Psoas muscle (tissue), 8 donors: Measurements from ENCODE around the gene HABP2. TPM values are rescaled to one million over a fixed set of nuclear protein-coding genes. Genes with fewer than 3 reads are reported as not detected.

ENCODE experiments used
- ATAC-seq, 4 donors: fragments of 200-7000 bp; cut with Tn5 transposase; one replicate each; pipeline ENCODE4 v1.9.1; 2020; ENCODE audit warnings: moderate library complexity in 3 of 4, mild to moderate bottlenecking in 2 of 4
- DNase-seq, 2 donors: peaks; one replicate each; pipeline ENCODE4 v3.0.0-alpha.2; 2020
- H3K27ac ChIP-seq: fragments of 200-600 bp; one replicate; pipeline ENCODE4 v1.8.0; 2022
- H3K27me3 ChIP-seq, 3 donors: fragments of 200-600 bp in 1 of 3; one replicate each; pipeline versions ENCODE4 v1.6.1 to v1.8.0; 2013 to 2022; ENCODE audit warnings: low read length in 2 of 3, mild to moderate bottlenecking in 2 of 3, moderate library complexity in 1 of 3; ENCODE audit not compliant: insufficient read depth in 3 of 3
- H3K36me3 ChIP-seq, 2 donors: fragments of 200-600 bp in 1 of 2; one replicate each; pipeline versions ENCODE4 v1.6.1 to v1.8.0; 2013 to 2022; ENCODE audit warnings: low read depth in 1 of 2, mild to moderate bottlenecking in 1 of 2, moderate library complexity in 1 of 2; ENCODE audit not compliant: insufficient read depth in 1 of 2
- H3K4me1 ChIP-seq: fragments of 200-600 bp; one replicate; pipeline ENCODE4 v1.8.0; 2022
- H3K4me3 ChIP-seq: fragments of 200-600 bp; one replicate; pipeline ENCODE4 v1.8.0; 2022; ENCODE audit warnings: mild to moderate bottlenecking
- H3K9me3 ChIP-seq: fragments of 200-600 bp; one replicate; pipeline ENCODE4 v1.8.0; 2022
- CTCF ChIP-seq: fragments of 200-600 bp; IDR thresholded peaks from one replicate; pipeline ENCODE4 v1.8.0; 2022; ENCODE audit warnings: antibody characterized with exemption
- WGBS, 3 donors: extraction: QIAGEN DNeasy Blood & Tissue Kit; methylation state at CpG; one replicate each; pipeline versions ENCODE4 v1.1.6 to v1.1.7; 2013; 5-methylcytosine and 5-hydroxymethylcytosine counted together
- intact Hi-C, 2 donors: fragments of 100-400 bp; cut with DNase I; formaldehyde crosslinking; loops; one replicate each; pipeline versions ENCODE4 v1.11.0 to v1.14.2; 2022
- polyA plus RNA-seq, 3 donors: library from polyadenylated mRNA; stranded (reverse); fragments of 200-250 nt; gene quantifications; one replicate each; pipeline ENCODE4 v1.2.3, GENCODE V29; 2013
- total RNA-seq, 4 donors: library from RNA; stranded (reverse); fragmentation: NEBNext Ultra II Directional in 2 of 4; extraction: Animal tissue kit (Norgen Biotek cat#: 25700) in 2 of 4; gene quantifications; one replicate each; pipeline versions ENCODE4 v1.2.1 to v1.2.4, GENCODE V29; 2021 to 2023
- donor health status: healthy with polysubstance abuse.
- donor health status: DM: no; HTN: no; CAD: no; lungs with moderate emphysema.
- donor health status: Bipolar disorder and iron deficiency.
- donor health status: healthy.
- donor health status: DM: yes; HTN: yes; CAD: no.
- donor health status: DM: no; HTN: no; CAD: no.
- donor health status: DM: no; HTN: no; CAD: no.
- donor health status: DM: yes; HTN: yes; CAD: no.

HABP2 gene
- total and polyA plus RNA-seq, 7 donors: 0.01 to 0.16 (median 0.13) TPM; not detected in 2

DNA sequence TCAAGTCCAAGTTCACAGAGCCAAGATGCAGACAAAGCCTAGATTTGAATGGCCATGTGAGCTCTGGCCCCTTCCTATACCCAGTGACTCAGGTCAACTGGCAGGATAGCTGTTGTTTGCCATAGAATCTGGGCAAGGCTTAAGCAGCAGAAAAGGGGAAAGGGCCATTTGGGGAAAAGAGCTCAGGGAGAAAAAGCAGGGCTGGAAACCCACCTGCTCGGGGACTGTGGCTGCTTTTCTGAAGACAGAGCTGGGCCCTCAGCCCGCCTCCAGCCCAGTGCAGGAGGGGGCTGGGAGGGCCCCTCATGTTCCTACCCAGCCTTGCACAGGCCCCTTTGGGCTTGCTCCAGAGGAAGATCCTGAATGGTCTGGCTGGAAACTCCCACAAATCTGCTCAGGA, 32.6 kb upstream of the HABP2 start:
- Histone ChIP-seq H3K27ac (no peak overlapping the region), H3K36me3 (no peaks in the 10 kb centered on the region), H3K27me3 (peaks cover 0 to 1% (median 0%) of the 10 kb centered on the region in 3 donors), H3K4me3 (no peak overlapping the region), H3K9me3 (no peaks in the 10 kb centered on the region), H3K4me1 (peaks cover 8% of the 10 kb centered on the region)
- no peak for TF ChIP-seq CTCF
- no peak for DNase-seq
- intact Hi-C loops: loop anchor here (2.0 to 5.0 kb wide), 3 partner anchors 42 to 133 kb away; no protein-coding TSS in a partner anchor
- 87 to 93% (median 91%) methylated on average over 2 of the region's 2 CpGs for WGBS, 3 donors
- ATAC-seq: no peak

GRCh38 chr10:113520690-113521474, 32.0 kb upstream of the HABP2 start:
- Histone ChIP-seq H3K9me3 (no peaks in the 10 kb centered on the region), H3K4me3 (no peak overlapping the region), H3K27ac (no peak overlapping the region), H3K27me3 (peaks cover 0 to 1% (median 0%) of the 10 kb centered on the region in 3 donors), H3K36me3 (no peaks in the 10 kb centered on the region), H3K4me1 (peaks cover 8% of the 10 kb centered on the region)
- peak; percentile 85 to 98 (median 95) for ATAC-seq
- DNase-seq: peak; percentile 51 to 75
- WGBS, 3 donors: 35 to 41% (median 38%) methylated on average over 8 of the region's 8 CpGs
- TF ChIP-seq CTCF: peak; percentile 97
- intact Hi-C loops: loop anchor here (2.0 to 5.0 kb wide), 3 partner anchors 41 to 134 kb away; no protein-coding TSS in a partner anchor

- Histone ChIP-seq H3K9me3 (no peaks in the 10 kb centered on the region), H3K27ac (no peak overlapping the region), H3K27me3 (peaks cover 0 to 1% (median 0%) of the 10 kb centered on the region in 3 donors), H3K36me3 (no peaks in the 10 kb centered on the region), H3K4me3 (no peak overlapping the region), H3K4me1 (peaks cover 8% of the 10 kb centered on the region)
- TF ChIP-seq CTCF: no peak
- intact Hi-C loops: loop anchor here (2.0 to 5.0 kb wide), 3 partner anchors 41 to 134 kb away; no protein-coding TSS in a partner anchor
- 54 to 63% (median 57%) methylated on average over 2 of the region's 2 CpGs for WGBS, 3 donors
- ATAC-seq (peak in 1 of 4 donors; percentile 2), DNase-seq (no peak)
Measured at GRCh38 chr10:113521475-113521795, 31.4 kb upstream of the HABP2 start.

DNA sequence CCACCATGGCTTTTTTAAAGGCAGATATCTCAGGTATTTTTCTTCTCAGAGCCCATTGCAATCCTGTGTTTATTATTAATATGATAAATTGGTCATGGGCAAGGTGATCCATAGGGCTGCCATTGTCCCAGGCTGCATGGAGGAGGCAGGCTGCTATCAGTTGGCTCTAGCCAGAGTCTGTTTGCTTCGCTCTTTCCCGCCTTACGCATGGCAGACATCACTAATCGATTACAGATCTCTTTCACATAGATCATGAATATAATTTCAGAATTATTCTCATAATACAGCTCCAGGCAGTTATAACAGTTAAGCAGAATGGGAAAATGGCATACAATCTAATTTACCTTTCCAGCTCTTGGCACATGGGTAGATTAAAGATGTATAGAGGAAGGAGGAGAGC, 30.4 kb upstream of the HABP2 start:
- Histone ChIP-seq H3K27ac (no peak overlapping the region), H3K9me3 (no peaks in the 10 kb centered on the region), H3K27me3 (peaks cover 0 to 1% (median 0%) of the 10 kb centered on the region in 3 donors), H3K4me3 (no peak overlapping the region), H3K4me1 (peaks cover 8% of the 10 kb centered on the region), H3K36me3 (no peaks in the 10 kb centered on the region)
- 95 to 97% (median 96%) methylated on average over 4 of the region's 4 CpGs for WGBS, 3 donors
- no peak for ATAC-seq
- no peak for TF ChIP-seq CTCF
- no peak for DNase-seq
- intact Hi-C loops: loop anchor here in 1 of 2 donors (5.0 kb wide), 2 partner anchors 40 to 135 kb away; no protein-coding TSS in a partner anchor
